A549 (cell line): ENCODE data around the gene LYZL2. TPM values are rescaled to one million over a fixed set of nuclear protein-coding genes. Genes with fewer than 3 reads are reported as not detected.

Experiments
- ATAC-seq, 2 experiments: fragments of 200-7000 bp in 1 of 2; fragments of >200 bp in 1 of 2; cut with Nextera tagmentation in 1 of 2; cut with Tn5 transposase in 1 of 2; 3 replicates each; pipeline versions ENCODE4 v1.8.0 to v1.9.1; 2018 to 2020; ENCODE audit warnings: mild to moderate bottlenecking in 1 of 2, moderate library complexity in 1 of 2
- CTCF ChIA-PET: fragments of 300-600 bp; sonication (Branson Sonifier 250); formaldehyde crosslinking; extraction: SDS; loops from one replicate; lab custom pipeline; 2021; ENCODE audit warnings: antibody characterized with exemption, inconsistent platforms; lab: Yijun Ruan, JAX
- POLR2A ChIA-PET: fragments of 350-600 bp; formaldehyde crosslinking; extraction: SDS; loops from one replicate; lab custom pipeline; 2021; ENCODE audit warnings: antibody characterized with exemption, inconsistent platforms; lab: Yijun Ruan, JAX
- DNase-seq, 2 experiments: peaks; one replicate each; pipeline versions ENCODE4 v3.0.0 to v3.0.0-alpha.2; 2011 to 2016; ENCODE audit warnings: low read depth in 1 of 2, low spot score in 1 of 2
- FAIRE-seq: peaks from 2 replicates; lab custom pipeline; 2011; peaks lifted over from hg19 to GRCh38; lab: Jason Lieb, UNC
- H3K27ac ChIP-seq, 2 experiments: fragments of >200 bp; sonication (Bioruptor Twin); formaldehyde crosslinking; 3 replicates each; pipeline ENCODE4 v1.5.1; 2016 to 2017
- H3K4me1 ChIP-seq: fragments of >200 bp; sonication (Bioruptor Twin); formaldehyde crosslinking; 3 replicates; pipeline ENCODE4 v1.6.1; 2016
- H3K4me2 ChIP-seq: fragments of >200 bp; sonication (Bioruptor Twin); formaldehyde crosslinking; 3 replicates; pipeline ENCODE4 v1.6.1; 2016
- H3K4me3 ChIP-seq: fragments of >200 bp; sonication (Bioruptor Twin); formaldehyde crosslinking; 3 replicates; pipeline ENCODE4 v1.5.1; 2016
- H3K9me3 ChIP-seq: fragments of >200 bp; sonication (Bioruptor Twin); formaldehyde crosslinking; 3 replicates; pipeline ENCODE4 v1.6.1; 2016
- BCL3 ChIP-seq: fragments of >200 bp; sonication (Bioruptor Twin); formaldehyde crosslinking; IDR thresholded peaks from 3 replicates; pipeline ENCODE4 v1.6.1; 2016
- CEBPB ChIP-seq, 2 experiments: fragments of >200 bp in 1 of 2; sonication (Bioruptor Twin) in 1 of 2; formaldehyde crosslinking in 1 of 2; IDR thresholded peaks; 2 replicates each; pipeline ENCODE4 v1.6.1; 2012 to 2016
- CTCF ChIP-seq: fragments of >200 bp; sonication (Bioruptor Twin); formaldehyde crosslinking; IDR thresholded peaks from 3 replicates; pipeline ENCODE4 v1.5.1; 2016
- E2F6 ChIP-seq: IDR thresholded peaks from 2 replicates; pipeline ENCODE4 v1.6.1; 2012; ENCODE audit warnings: low read depth, borderline replicate concordance
- EP300 ChIP-seq, 2 experiments: fragments of >200 bp; sonication (Bioruptor Twin); formaldehyde crosslinking; IDR thresholded peaks; 2 replicates in 1 of 2; 3 replicates in 1 of 2; pipeline ENCODE4 v1.6.1; 2016 to 2017
- FOSL2 ChIP-seq, 2 experiments: fragments of 450-650 bp in 1 of 2; fragments of >200 bp in 1 of 2; sonication (Bioruptor Twin) in 1 of 2; formaldehyde crosslinking; IDR thresholded peaks; 2 replicates each; pipeline versions ENCODE4 v1.5.0 to v1.6.1; 2016 to 2020; ENCODE audit warnings: mild to moderate bottlenecking in 1 of 2, moderate library complexity in 1 of 2
- GATA3 ChIP-seq: IDR thresholded peaks from 2 replicates; pipeline ENCODE4 v1.6.1; 2012; ENCODE audit warnings: borderline replicate concordance
- HMGXB4 ChIP-seq: fragments of 250-450 bp; sonication (Bioruptor Pico); IDR thresholded peaks from 2 replicates; pipeline ENCODE4 v1.5.0; 2021; ENCODE audit warnings: mild to moderate bottlenecking, moderate library complexity, borderline replicate concordance
- HOXB5 ChIP-seq: fragments of 250-450 bp; sonication (Bioruptor Pico); IDR thresholded peaks from 2 replicates; pipeline ENCODE4 v1.5.0; 2020; ENCODE audit warnings: mild to moderate bottlenecking, moderate library complexity
- JUN ChIP-seq, 2 experiments: fragments of >200 bp; sonication (Bioruptor Twin); formaldehyde crosslinking; IDR thresholded peaks; 2 replicates in 1 of 2; 3 replicates in 1 of 2; pipeline ENCODE4 v1.6.1; 2016 to 2017
- MAFK ChIP-seq: fragments of 450-650 bp; IDR thresholded peaks from 2 replicates; pipeline ENCODE4 v1.6.1; 2014; ENCODE audit not compliant: partially characterized antibody
- MAX ChIP-seq: IDR thresholded peaks from 2 replicates; pipeline ENCODE4 v1.6.1; 2012
- MYC ChIP-seq: IDR thresholded peaks from 2 replicates; pipeline ENCODE4 v1.6.1; 2012; ENCODE audit warnings: mild to moderate bottlenecking, inconsistent platforms, low read length, improper control_type of control experiment, borderline replicate concordance
- NFE2L2 ChIP-seq: fragments of 150-350 bp; conservative IDR thresholded peaks from 2 replicates; pipeline ENCODE4 v1.6.1; 2014; ENCODE audit warnings: low read length
- NPAS2 ChIP-seq: fragments of 250-450 bp; sonication (Bioruptor Pico); IDR thresholded peaks from 2 replicates; pipeline ENCODE4 v1.8.0; 2022; ENCODE audit warnings: mild to moderate bottlenecking, moderate library complexity, borderline replicate concordance
- PHF8 ChIP-seq: fragments of 200-600 bp; sonication (generic); IDR thresholded peaks from 2 replicates; pipeline ENCODE4 v1.6.1; 2016; ENCODE audit warnings: low read depth, mild to moderate bottlenecking, antibody characterized with exemption, moderate library complexity, borderline replicate concordance
- POLR2A ChIP-seq: IDR thresholded peaks from 2 replicates; pipeline ENCODE4 v1.6.1; 2012; ENCODE audit warnings: mild to moderate bottlenecking, low read length
- RAD21 ChIP-seq, 2 experiments: fragments of >200 bp in 1 of 2; sonication (Bioruptor Twin) in 1 of 2; formaldehyde crosslinking in 1 of 2; IDR thresholded peaks in 1 of 2; conservative IDR thresholded peaks in 1 of 2; 2 replicates in 1 of 2; 3 replicates in 1 of 2; pipeline ENCODE4 v1.6.1; 2012 to 2018; ENCODE audit warnings: inconsistent platforms in 1 of 2
- RFX5 ChIP-seq: fragments of 450-650 bp; IDR thresholded peaks from 2 replicates; pipeline ENCODE4 v1.7.1; 2014; ENCODE audit warnings: antibody characterized with exemption, mild to moderate bottlenecking, moderate library complexity
- SMC3 ChIP-seq: fragments of >200 bp; sonication (Bioruptor Twin); formaldehyde crosslinking; IDR thresholded peaks from 3 replicates; pipeline ENCODE4 v1.6.1; 2018; ENCODE audit warnings: inconsistent platforms
- SREBF2 ChIP-seq: fragments of 450-650 bp; IDR thresholded peaks from 2 replicates; pipeline ENCODE4 v1.6.1; 2014; ENCODE audit warnings: mild to moderate bottlenecking, moderate library complexity
- ZNF302 ChIP-seq: fragments of 250-450 bp; sonication (Bioruptor Pico); IDR thresholded peaks from 2 replicates; pipeline ENCODE4 v1.9.0; 2021; ENCODE audit warnings: inconsistent platforms, mild to moderate bottlenecking, moderate library complexity
- ZSCAN20 ChIP-seq: fragments of 250-450 bp; sonication (Bioruptor Pico); IDR thresholded peaks from 2 replicates; pipeline ENCODE4 v1.8.0; 2022; ENCODE audit warnings: mild to moderate bottlenecking, moderate library complexity
- WGBS: methylation state at CpG from one replicate; pipeline ENCODE4 v1.1.6; 2017; ENCODE audit errors: missing lambda C conversion rate; 5-methylcytosine and 5-hydroxymethylcytosine counted together
- polyA plus RNA-seq, 4 experiments: library from polyadenylated mRNA; depleted of rRNA in 3 of 4; stranded (reverse); fragments of >200 nt; fragmentation: RNase III in 1 of 4; extraction: RNeasy Plus Mini Kit Qiagen cat#74134 plus additional on column Dnase treatment in 1 of 4; gene quantifications; 2 replicates in 3 of 4; 3 replicates in 1 of 4; pipeline ENCODE4 v1.2.3, GENCODE V29; 2011 to 2017

The LYZL2 gene
- polyA plus RNA-seq, 2 of the 4 experiments (the other 2 are of a cell fraction): not detected

- DNase-seq (peak; percentile 74 to 89), FAIRE-seq (peak; percentile 92), ATAC-seq (peak; percentile 91 to 94)
- WGBS: 25% methylated on average over 15 of the region's 15 CpGs
- peak overlapping the region; percentile 29 for H3K4me3 ChIP-seq
- H3K4me1 ChIP-seq: peaks cover 35% of the 10 kb centered on the region
- H3K4me2 ChIP-seq: peak overlapping the region; percentile 73
- peak overlapping the region; percentile 72 to 88 for H3K27ac ChIP-seq
- ChIA-PET POLR2A (interaction anchor here (1.0 to 1.8 kb wide), 4 partner anchors 22 to 161 kb away, joined by 4 to 13 read pairs (median 10); partner anchors contain the start of gene MAP3K8), CTCF (interaction anchor here (1.1 to 14.8 kb wide), 11 partner anchors 8 to 224 kb away, joined by 3 to 216 read pairs (median 7); no protein-coding TSS in a partner anchor)
- no peaks in the 10 kb centered on the region for H3K9me3 ChIP-seq
- TF ChIP-seq RFX5 (no peak), RAD21 (conservative IDR thresholded peaks at IDR 0.05 in 1 of 2, IDR thresholded peaks at IDR 0.05 in 1 of 2) (0 out of 5 replicates have a peak, but pooled peaks of 1 of the 2 experiments have one; percentile 22), PHF8 (no peak), NFE2L2 (no peak), E2F6 (no peak), POLR2A (no peak), ZNF302 (no peak), HOXB5 (CRISPR knock-in tag) (no peak), SREBF2 (no peak), CTCF (no peak), NPAS2 (CRISPR knock-in tag) (no peak), HMGXB4 (CRISPR knock-in tag) (no peak), FOSL2 (IDR thresholded peaks at IDR 0.05) (no peak), FOSL2 (CRISPR knock-in tag; IDR thresholded peaks at IDR 0.05) (peak; percentile 17; the same call in 1 of the 2 replicates), MYC (no peak), BCL3 (0 out of 3 replicates have a peak, but pooled peaks have one; percentile 28), JUN (IDR thresholded peaks at IDR 0.05) (peak in 1 of 2 experiments; percentile 53; a peak in 1 of 5 replicates), GATA3 (peak; percentile 72), CEBPB (IDR thresholded peaks at IDR 0.05) (0 out of 4 replicates have a peak, but pooled peaks of 1 of the 2 experiments have one; percentile 31), MAX (no peak; the same call in 1 of the 2 replicates), SMC3 (0 out of 3 replicates have a peak, but pooled peaks have one; percentile 13), ZSCAN20 (no peak), MAFK (no peak), EP300 (IDR thresholded peaks at IDR 0.05) (peak in 1 of 2 experiments; percentile 64; a peak in 1 of 5 replicates)
Measured at GRCh38 chr10:30583778-30584415, 45.7 kb downstream of the LYZL2 start.
